CD14-positive monocyte (primary cell): ENCODE measurements around the gene JKAMP. TPM values are rescaled to one million over a fixed set of nuclear protein-coding genes. Genes with fewer than 3 reads are reported as not detected.

ENCODE experiments used
- DNase-seq, 3 donors: peaks; one replicate each; pipeline ENCODE4 v3.0.0-alpha.2; 2011 to 2022
- H2AFZ ChIP-seq: 2 replicates; pipeline ENCODE4 v1.6.0; 2012; ENCODE audit warnings: mild to moderate bottlenecking, low read depth, low read length, inconsistent platforms; ENCODE audit not compliant: insufficient read depth, poor library complexity, severe bottlenecking
- H3K27ac ChIP-seq, 2 donors: 1 replicate in 1 of 2; 2 replicates in 1 of 2; pipeline ENCODE4 v1.5.1; 2012 to 2013; ENCODE audit warnings: low read length in 2 of 2, control low read depth in 1 of 2, inconsistent platforms in 1 of 2, low read depth in 1 of 2, mild to moderate bottlenecking in 1 of 2
- H3K27me3 ChIP-seq, 2 donors: one replicate each; pipeline versions ENCODE4 v1.6.0 to v1.6.1; 2011 to 2013; ENCODE audit warnings: low read length in 2 of 2; ENCODE audit not compliant: control insufficient read depth in 2 of 2, insufficient read depth in 2 of 2
- H3K36me3 ChIP-seq, 2 donors: replicated peaks in 1 of 2; 1 replicate in 1 of 2; 2 replicates in 1 of 2; pipeline versions ENCODE4 v1.5.1 to v1.6.1; 2012 to 2013; ENCODE audit warnings: low read length in 2 of 2, control low read depth in 1 of 2, inconsistent platforms in 1 of 2, mild to moderate bottlenecking in 1 of 2; ENCODE audit not compliant: insufficient read depth in 2 of 2, control insufficient read depth in 1 of 2
- H3K4me1 ChIP-seq, 2 donors: 1 replicate in 1 of 2; 2 replicates in 1 of 2; pipeline versions ENCODE4 v1.5.1 to v1.6.1; 2012 to 2013; ENCODE audit warnings: low read length in 2 of 2, control low read depth in 1 of 2, inconsistent platforms in 1 of 2, mild to moderate bottlenecking in 1 of 2, moderate library complexity in 1 of 2; ENCODE audit not compliant: insufficient read depth in 2 of 2, control insufficient read depth in 1 of 2
- H3K4me2 ChIP-seq: replicated peaks from 2 replicates; pipeline ENCODE3; 2012; ENCODE audit warnings: low read length, moderate library complexity, mild to moderate bottlenecking; ENCODE audit not compliant: poor library complexity, severe bottlenecking; ENCODE audit errors: extremely low read depth
- H3K4me3 ChIP-seq, 3 experiments: fragments of 200-600 bp in 1 of 3; sonication (generic) in 1 of 3; replicated peaks in 1 of 3; 1 replicate in 2 of 3; 2 replicates in 1 of 3; pipeline ENCODE4 v1.5.1; 2011 to 2013; ENCODE audit warnings: low read length in 3 of 3, mild to moderate bottlenecking in 3 of 3, control low read depth in 2 of 3, low read depth in 2 of 3, inconsistent platforms in 1 of 3, moderate library complexity in 1 of 3
- H3K79me2 ChIP-seq: 2 replicates; pipeline ENCODE4 v1.6.0; 2012; ENCODE audit warnings: mild to moderate bottlenecking, control low read depth, inconsistent platforms, low read length, moderate library complexity; ENCODE audit not compliant: insufficient read depth
- H3K9ac ChIP-seq: 2 replicates; pipeline ENCODE4 v1.6.0; 2017; ENCODE audit warnings: low read length, mild to moderate bottlenecking; ENCODE audit not compliant: insufficient read depth, poor library complexity, severe bottlenecking
- H3K9me3 ChIP-seq, 2 donors: replicated peaks in 1 of 2; 1 replicate in 1 of 2; 2 replicates in 1 of 2; pipeline versions ENCODE4 v1.5.1 to v1.6.1; 2012 to 2013; ENCODE audit warnings: low read length in 2 of 2, control low read depth in 1 of 2; ENCODE audit not compliant: control insufficient read depth in 1 of 2, insufficient read depth in 1 of 2
- H4K20me1 ChIP-seq: 2 replicates; pipeline ENCODE4 v1.6.0; 2012; ENCODE audit warnings: mild to moderate bottlenecking, low read length, control low read depth, moderate library complexity; ENCODE audit not compliant: insufficient read depth
- H3K27ac Mint-ChIP-seq, 7 donors: one replicate each; pipeline ENCODE4 v1.8.0; 2020; ENCODE audit warnings: mild to moderate bottlenecking in 7 of 7, mixed read lengths in 7 of 7, moderate library complexity in 6 of 7, inconsistent platforms in 2 of 7
- H3K27me3 Mint-ChIP-seq, 3 donors: one replicate each; pipeline ENCODE4 v1.8.0; 2021 to 2022; ENCODE audit warnings: low read depth in 3 of 3, mild to moderate bottlenecking in 3 of 3, mixed read lengths in 3 of 3, moderate library complexity in 3 of 3, inconsistent platforms in 1 of 3
- H3K36me3 Mint-ChIP-seq, 2 donors: one replicate each; pipeline ENCODE4 v1.8.0; 2020; ENCODE audit warnings: mixed read lengths in 2 of 2, inconsistent platforms in 1 of 2, mild to moderate bottlenecking in 1 of 2
- H3K4me1 Mint-ChIP-seq: one replicate; pipeline ENCODE4 v1.8.0; 2020; ENCODE audit warnings: mild to moderate bottlenecking, mixed read lengths
- H3K4me3 Mint-ChIP-seq, 2 donors: one replicate each; pipeline ENCODE4 v1.8.0; 2020; ENCODE audit warnings: mild to moderate bottlenecking in 2 of 2, mixed read lengths in 2 of 2, moderate library complexity in 1 of 2
- H3K9me3 Mint-ChIP-seq, 7 donors: one replicate each; pipeline ENCODE4 v1.8.0; 2020 to 2022; ENCODE audit warnings: mixed read lengths in 7 of 7, mild to moderate bottlenecking in 6 of 7, moderate library complexity in 6 of 7, inconsistent platforms in 2 of 7
- CTCF ChIP-seq: fragments of 200-600 bp; IDR thresholded peaks from one replicate; pipeline ENCODE4 v1.8.0; 2022; ENCODE audit warnings: antibody characterized with exemption, mild to moderate bottlenecking
- WGBS: methylation state at CpG from one replicate; pipeline ENCODE4 v1.1.5; 2013; ENCODE audit warnings: missing lambda C conversion rate; ENCODE audit not compliant: insufficient coverage; 5-methylcytosine and 5-hydroxymethylcytosine counted together
- intact Hi-C, 2 donors: fragments of 100-400 bp; cut with micrococcal nuclease; formaldehyde crosslinking; loops; one replicate each; pipeline versions ENCODE4 v1.15.0 to v1.15.1; 2023
- polyA plus RNA-seq, 3 donors: library from polyadenylated mRNA; depleted of rRNA in 1 of 3; unstranded in 2 of 3; stranded (reverse) in 1 of 3; fragments of 300-500 nt in 2 of 3; fragments of >200 nt in 1 of 3; fragmentation: Illumina TruSeq in 2 of 3; gene quantifications; 1 replicate in 2 of 3; 2 replicates in 1 of 3; pipeline ENCODE4 v1.2.3, GENCODE V29; 2012 to 2021

The JKAMP gene
- polyA plus RNA-seq, 3 donors = 49.7 to 134 (median 99.4) TPM

GRCh38 chr14:59484639-59485175 is 390 bp downstream of the JKAMP start:
- DNase-seq = peak; percentile 19 to 27 (median 27)
- peak overlapping the region; percentile 80 to 95 (median 83) for H3K4me3 ChIP-seq
- Mint-ChIP-seq H3K4me3 (peak overlapping the region; percentile 95 to 98), H3K27me3 (peaks cover 0 to 2% (median 0%) of the 10 kb centered on the region in 3 donors), H3K4me1 (peaks cover 64% of the 10 kb centered on the region), H3K36me3 (peaks cover 18 to 24% of the 10 kb centered on the region in 2 donors), H3K27ac (peak overlapping the region; percentile 84 to 98 (median 95)), H3K9me3 (no peaks in the 10 kb centered on the region)
- peak overlapping the region; percentile 91 for H3K4me2 ChIP-seq
- H3K36me3 ChIP-seq = peaks cover 11 to 25% of the 10 kb centered on the region in 2 donors
- no peaks in the 10 kb centered on the region for H3K9me3 ChIP-seq
- H3K79me2 ChIP-seq = peaks cover 52% of the 10 kb centered on the region
- H3K4me1 ChIP-seq = peaks cover 36 to 43% of the 10 kb centered on the region in 2 donors
- H3K27me3 ChIP-seq = no peaks in the 10 kb centered on the region
- peaks cover 46% of the 10 kb centered on the region for H4K20me1 ChIP-seq
- intact Hi-C loops = loop anchor here (5.0 to 10.0 kb wide), 4 partner anchors 90 to 760 kb away; partner anchors contain the start of genes CCDC175 (in 2 of the 2), DAAM1 (in 1 of the 2) and PPM1A (in 1 of the 2)
- peak overlapping the region; percentile 72 to 91 for H3K27ac ChIP-seq
- peak overlapping the region; percentile 81 for H3K9ac ChIP-seq
- H2AFZ ChIP-seq = peak overlapping the region; percentile 97
- WGBS = 0% methylated on average over 27 of the region's 32 CpGs
- no peak for TF ChIP-seq CTCF

- peaks cover 0 to 2% (median 0%) of the 10 kb centered on the region in 3 donors for H3K27me3 Mint-ChIP-seq
- peaks cover 9 to 16% of the 10 kb centered on the region in 2 donors for H3K4me1 ChIP-seq
- no peak overlapping the region for H3K4me3 Mint-ChIP-seq
- peak overlapping the region in 1 of 7 donors; percentile 38 for H3K27ac Mint-ChIP-seq
- H3K9me3 ChIP-seq = no peaks in the 10 kb centered on the region
- H3K36me3 ChIP-seq = peaks cover 59 to 86% of the 10 kb centered on the region in 2 donors
- peaks cover 69 to 80% of the 10 kb centered on the region in 2 donors for H3K36me3 Mint-ChIP-seq
- H3K27ac ChIP-seq = no peak overlapping the region
- no peaks in the 10 kb centered on the region for H3K27me3 ChIP-seq
- 56% methylated on average over 2 of the region's 3 CpGs for WGBS
- no peaks in the 10 kb centered on the region for H3K9me3 Mint-ChIP-seq
- H3K9ac ChIP-seq = no peak overlapping the region
- intact Hi-C loops = no loop called here
- TF ChIP-seq CTCF = no peak
- H4K20me1 ChIP-seq = peaks cover 84% of the 10 kb centered on the region
- H3K4me2 ChIP-seq = no peak overlapping the region
- peaks cover 30% of the 10 kb centered on the region for H3K4me1 Mint-ChIP-seq
- H3K4me3 ChIP-seq = no peak overlapping the region
- no peak overlapping the region for H2AFZ ChIP-seq
- H3K79me2 ChIP-seq = peaks cover 37% of the 10 kb centered on the region
- DNase-seq = no peak
These were observed 6.4 kb downstream of the JKAMP start for GRCh38 chr14:59490756-59491155.
